Lung (tissue), 12 donors: ENCODE data around the gene HDAC4. TPM values are rescaled to one million over a fixed set of nuclear protein-coding genes. Genes with fewer than 3 reads are reported as not detected.
A peak's percentile ranks its signal among the peaks of the same experiment; 100 is the strongest.

Source experiments
- ATAC-seq: fragments of 200-7000 bp; cut with Tn5 transposase; one replicate; pipeline ENCODE4 v1.9.1; 2020; ENCODE audit warnings: moderate number of reproducible peaks; ENCODE audit not compliant: insufficient read depth, low FRiP score
- DNase-seq, 3 donors: peaks; one replicate each; pipeline ENCODE4 v3.0.0-alpha.2; 2013 to 2017
- H3K27ac ChIP-seq, 2 donors: one replicate each; pipeline ENCODE4 v1.5.1; 2013; ENCODE audit warnings: mild to moderate bottlenecking in 2 of 2, moderate library complexity in 2 of 2, control low read depth in 1 of 2, inconsistent platforms in 1 of 2, low read depth in 1 of 2, low read length in 1 of 2
- H3K27me3 ChIP-seq, 3 donors: one replicate each; pipeline ENCODE4 v1.5.1; 2013; ENCODE audit warnings: low read length in 2 of 3; ENCODE audit not compliant: control insufficient read depth in 3 of 3, insufficient read depth in 3 of 3
- H3K36me3 ChIP-seq, 4 donors: one replicate each; pipeline ENCODE4 v1.5.1; 2013; ENCODE audit warnings: low read length in 4 of 4, mild to moderate bottlenecking in 1 of 4, moderate library complexity in 1 of 4; ENCODE audit not compliant: control insufficient read depth in 4 of 4, insufficient read depth in 4 of 4
- H3K4me1 ChIP-seq, 5 donors: one replicate each; pipeline ENCODE4 v1.5.1; 2013; ENCODE audit warnings: low read length in 5 of 5, mild to moderate bottlenecking in 2 of 5, moderate library complexity in 1 of 5; ENCODE audit not compliant: control insufficient read depth in 5 of 5, insufficient read depth in 5 of 5
- H3K4me3 ChIP-seq: one replicate; pipeline ENCODE4 v1.5.1; 2013; ENCODE audit warnings: mild to moderate bottlenecking, control low read depth, moderate library complexity
- H3K9ac ChIP-seq, 2 donors: one replicate each; pipeline ENCODE4 v1.5.1; 2013; ENCODE audit warnings: low read length in 2 of 2, control low read depth in 1 of 2; ENCODE audit not compliant: insufficient read depth in 1 of 2
- H3K9me3 ChIP-seq, 4 donors: one replicate each; pipeline ENCODE4 v1.5.1; 2013; ENCODE audit warnings: low read length in 3 of 4, mild to moderate bottlenecking in 1 of 4, moderate library complexity in 1 of 4; ENCODE audit not compliant: control insufficient read depth in 4 of 4, insufficient read depth in 3 of 4
- WGBS, 2 donors: extraction: QIAGEN DNeasy Blood & Tissue Kit; methylation state at CpG; one replicate each; pipeline ENCODE4 v1.1.7; 2013; 5-methylcytosine and 5-hydroxymethylcytosine counted together
- polyA plus RNA-seq, 2 donors: library from polyadenylated mRNA; stranded (reverse); fragments of 200-250 nt; gene quantifications; one replicate each; pipeline ENCODE4 v1.2.1, GENCODE V29; 2013
- total RNA-seq, 2 donors: library from RNA; depleted of rRNA in 1 of 2; stranded (reverse); fragments of >200 nt in 1 of 2; gene quantifications; one replicate each; pipeline ENCODE4 v1.2.1, GENCODE V29; 2014 to 2021
- TF ChIP-seq, protein P1 (sequence below): IDR thresholded peaks from 2 replicates; pipeline ENCODE4 v1.5.1; 2012; ENCODE audit warnings: mild to moderate bottlenecking; ENCODE audit errors: control extremely low read depth, extremely low read depth
- donor health status: control.
- donor health status: control.
- donor health status: Bipolar disorder and iron deficiency.
- donor health status: healthy.
- donor health status: DM: yes; HTN: yes; CAD: no.

HDAC4 gene
- total and polyA plus RNA-seq, 4 donors: 6.9 to 47.7 (median 20.7) TPM

DNA sequence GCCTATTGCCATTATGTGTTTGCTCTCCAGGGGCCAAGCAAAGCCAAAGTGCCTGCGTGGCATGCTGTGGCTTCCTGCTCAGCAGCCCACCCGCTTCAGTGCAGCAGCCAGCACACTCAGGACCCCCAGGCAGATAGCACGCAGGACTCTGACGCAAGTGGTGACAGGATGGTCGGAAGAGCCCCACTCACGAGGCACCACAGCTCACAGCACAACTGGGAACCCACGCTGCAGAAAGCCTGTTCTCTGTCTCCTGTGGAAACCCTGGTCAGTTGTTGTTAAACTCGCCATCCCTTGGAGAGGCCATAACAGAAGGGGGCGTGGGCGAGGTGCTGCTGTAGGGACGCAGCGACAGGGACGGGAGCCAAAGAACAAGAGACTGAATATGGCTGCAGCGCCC is 76.4 kb downstream of the HDAC4 start:
- H3K9ac ChIP-seq: no peak overlapping the region
- WGBS, 2 donors: 75 to 76% methylated on average over 14 of the region's 14 CpGs
- peak in 1 of 3 donors; percentile 13 for DNase-seq
- H3K27me3 ChIP-seq: no peaks in the 10 kb centered on the region
- no peaks in the 10 kb centered on the region for H3K9me3 ChIP-seq
- no peak overlapping the region for H3K4me3 ChIP-seq
- no peak for ATAC-seq
- H3K4me1 ChIP-seq: peaks cover 5 to 22% (median 16%) of the 10 kb centered on the region in 5 donors
- H3K27ac ChIP-seq: no peak overlapping the region
- TF ChIP-seq, protein P1, sequence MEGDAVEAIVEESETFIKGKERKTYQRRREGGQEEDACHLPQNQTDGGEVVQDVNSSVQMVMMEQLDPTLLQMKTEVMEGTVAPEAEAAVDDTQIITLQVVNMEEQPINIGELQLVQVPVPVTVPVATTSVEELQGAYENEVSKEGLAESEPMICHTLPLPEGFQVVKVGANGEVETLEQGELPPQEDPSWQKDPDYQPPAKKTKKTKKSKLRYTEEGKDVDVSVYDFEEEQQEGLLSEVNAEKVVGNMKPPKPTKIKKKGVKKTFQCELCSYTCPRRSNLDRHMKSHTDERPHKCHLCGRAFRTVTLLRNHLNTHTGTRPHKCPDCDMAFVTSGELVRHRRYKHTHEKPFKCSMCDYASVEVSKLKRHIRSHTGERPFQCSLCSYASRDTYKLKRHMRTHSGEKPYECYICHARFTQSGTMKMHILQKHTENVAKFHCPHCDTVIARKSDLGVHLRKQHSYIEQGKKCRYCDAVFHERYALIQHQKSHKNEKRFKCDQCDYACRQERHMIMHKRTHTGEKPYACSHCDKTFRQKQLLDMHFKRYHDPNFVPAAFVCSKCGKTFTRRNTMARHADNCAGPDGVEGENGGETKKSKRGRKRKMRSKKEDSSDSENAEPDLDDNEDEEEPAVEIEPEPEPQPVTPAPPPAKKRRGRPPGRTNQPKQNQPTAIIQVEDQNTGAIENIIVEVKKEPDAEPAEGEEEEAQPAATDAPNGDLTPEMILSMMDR: no peak
- H3K36me3 ChIP-seq: no peaks in the 10 kb centered on the region

DNA sequence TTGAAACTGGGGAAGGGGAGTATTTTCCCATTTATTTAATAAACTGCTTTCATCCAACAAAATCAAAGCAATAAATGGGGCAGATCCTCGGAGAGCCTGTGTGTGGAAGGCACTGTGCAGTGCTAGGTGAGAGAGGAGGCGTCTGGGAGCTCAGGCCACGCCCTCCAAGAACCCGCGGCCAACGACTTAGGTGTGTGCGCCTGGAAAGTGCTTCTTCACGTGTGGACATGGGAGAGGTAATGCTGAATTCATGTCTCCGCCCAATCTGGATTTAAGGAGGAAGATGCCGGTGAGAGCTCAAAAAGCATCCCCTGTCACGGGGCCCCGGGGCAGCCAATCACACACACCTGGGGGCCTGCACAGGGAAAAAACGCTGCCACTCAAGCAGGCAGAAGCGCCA is 77.4 kb downstream of the HDAC4 start:
- no peaks in the 10 kb centered on the region for H3K27me3 ChIP-seq
- no peaks in the 10 kb centered on the region for H3K9me3 ChIP-seq
- no peak overlapping the region for H3K27ac ChIP-seq
- H3K4me3 ChIP-seq: no peak overlapping the region
- DNase-seq (peak in 1 of 3 donors; percentile 7), ATAC-seq (no peak)
- WGBS, 2 donors: 90% methylated on average over 14 of the region's 14 CpGs
- no peak overlapping the region for H3K9ac ChIP-seq
- H3K36me3 ChIP-seq: no peaks in the 10 kb centered on the region
- TF ChIP-seq, protein P1: no peak
- peaks cover 2 to 21% (median 11%) of the 10 kb centered on the region in 5 donors for H3K4me1 ChIP-seq

DNA sequence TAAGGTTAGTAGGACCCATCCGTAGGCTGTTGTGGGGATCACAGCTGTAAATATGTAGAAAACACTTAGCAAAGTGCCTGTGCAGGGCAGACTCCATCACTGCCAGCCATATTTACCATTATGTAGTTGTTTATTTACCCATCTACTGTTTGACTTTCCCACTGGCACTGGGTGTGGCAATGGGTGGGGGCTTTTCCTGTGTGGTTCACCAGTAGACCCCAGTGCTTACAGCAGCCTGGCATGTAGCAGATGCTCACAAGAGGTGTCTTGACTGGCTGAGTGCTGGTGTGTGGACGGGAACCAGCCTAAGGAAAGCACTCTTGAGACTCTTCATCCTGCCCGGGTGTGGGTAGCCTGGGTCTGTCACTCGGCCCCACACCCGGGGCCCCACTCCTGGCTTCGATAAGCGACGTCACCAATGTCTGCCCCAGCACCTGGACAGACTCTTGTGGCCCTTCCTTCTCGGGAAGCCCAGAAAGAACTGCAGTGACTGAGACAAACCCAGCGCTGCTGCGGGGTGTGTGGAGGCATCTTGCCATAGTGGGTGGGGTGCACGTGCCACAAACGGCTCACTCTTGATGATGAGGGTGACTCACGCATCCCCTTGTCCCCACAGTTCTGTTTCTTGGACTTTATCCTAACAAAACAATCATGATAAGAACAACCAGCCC is 78.3 kb downstream of the HDAC4 start:
- Histone ChIP-seq H3K4me1 (peaks cover 2 to 22% (median 10%) of the 10 kb centered on the region in 5 donors), H3K9me3 (no peaks in the 10 kb centered on the region), H3K4me3 (no peak overlapping the region), H3K27me3 (no peaks in the 10 kb centered on the region), H3K36me3 (no peaks in the 10 kb centered on the region), H3K27ac (peak overlapping the region in 1 of 2 donors; percentile 17), H3K9ac (no peak overlapping the region)
- DNase-seq (peak in 1 of 3 donors; percentile 10), ATAC-seq (no peak)
- TF ChIP-seq, protein P1: no peak
- WGBS, 2 donors: 72 to 81% methylated on average over 14 of the region's 14 CpGs
